ENCODE results near the gene NPTX1. TPM values are rescaled to one million over a fixed set of nuclear protein-coding genes. Genes with fewer than 3 reads are reported as not detected.

Gene NPTX1
- total RNA-seq, 1 donor from 2014 or later, result under 0.01 TPM

DNA sequence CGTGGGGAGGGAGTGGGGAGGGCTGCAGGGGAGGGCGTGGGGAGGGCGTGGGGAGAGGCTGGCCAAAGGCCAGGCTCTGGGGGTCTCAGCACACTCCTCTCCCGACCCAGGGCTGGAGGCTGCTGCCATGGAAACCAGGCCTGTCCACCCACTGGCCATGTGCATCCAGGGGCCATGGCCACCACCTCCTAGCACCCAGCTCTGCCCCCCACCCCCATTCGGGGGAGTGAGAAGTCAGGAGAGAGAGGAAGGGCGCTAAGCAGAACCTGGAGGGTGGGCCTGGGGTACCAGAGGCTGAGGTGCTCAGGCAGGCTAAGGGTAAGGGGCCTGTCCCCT, 31.8 kb downstream of the NPTX1 start:
- DNase-seq (ENCODE audit: low read depth in 2 of 2), result no peak

DNA sequence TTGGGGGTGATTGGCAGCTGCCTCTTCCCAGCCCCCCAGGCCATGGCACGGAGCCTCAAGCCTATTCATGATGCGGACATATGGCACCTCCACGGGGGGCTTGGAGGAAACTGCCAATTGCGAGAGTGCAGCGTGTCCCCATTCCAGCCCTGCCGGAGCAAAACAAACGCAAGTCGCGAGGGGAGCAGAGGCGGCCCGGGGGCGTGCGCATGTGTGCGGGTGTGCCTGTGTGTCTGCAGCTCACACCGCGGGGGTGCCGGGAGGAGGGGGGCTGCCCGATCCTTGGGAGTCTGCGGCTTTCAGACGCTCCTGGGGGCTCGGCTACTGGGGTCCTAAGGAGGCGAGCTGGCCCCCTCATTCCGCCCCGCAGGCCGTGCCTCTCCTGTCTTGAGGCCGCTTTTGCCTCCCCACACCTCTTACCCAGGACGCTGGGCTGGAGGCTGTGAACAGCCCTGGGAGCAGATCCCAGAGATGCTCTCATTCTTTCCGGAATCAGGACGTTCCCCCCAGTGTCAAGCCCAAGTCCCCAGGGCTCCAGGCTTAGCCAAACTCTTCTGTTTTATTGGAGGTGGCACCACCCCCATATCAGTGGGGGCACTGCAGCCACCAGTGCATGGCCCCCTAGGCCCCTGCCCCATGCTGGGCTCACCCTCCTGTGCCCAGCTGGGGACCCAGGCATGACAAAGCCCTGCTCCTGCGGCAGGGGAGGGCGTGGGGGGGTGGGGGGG, 32.3 kb downstream of the NPTX1 start:
- no peak for DNase-seq (ENCODE audit: low read depth in 2 of 2)

DNA sequence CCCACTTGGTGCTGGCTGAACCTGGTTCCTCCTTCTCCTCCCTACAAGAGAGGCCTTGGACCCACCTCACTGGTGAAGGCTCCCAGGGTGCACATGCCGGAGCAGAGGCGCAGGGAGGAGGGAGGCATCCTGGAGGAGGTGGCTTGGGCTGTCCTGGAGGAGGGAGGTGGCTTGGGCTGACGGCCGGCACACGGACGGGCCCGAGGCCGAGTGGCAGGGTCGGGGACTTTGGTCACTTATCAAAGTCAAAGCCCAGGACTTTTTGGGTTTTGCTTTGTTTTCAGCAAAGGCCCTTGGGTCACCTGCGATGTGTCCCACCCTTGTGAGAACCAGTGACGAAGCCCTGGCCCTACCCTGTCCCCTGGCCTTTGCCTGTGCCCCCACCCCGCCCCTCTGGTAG, 32.9 kb downstream of the NPTX1 start:
- DNase-seq (ENCODE audit: low read depth in 2 of 2), result no peak

DNA sequence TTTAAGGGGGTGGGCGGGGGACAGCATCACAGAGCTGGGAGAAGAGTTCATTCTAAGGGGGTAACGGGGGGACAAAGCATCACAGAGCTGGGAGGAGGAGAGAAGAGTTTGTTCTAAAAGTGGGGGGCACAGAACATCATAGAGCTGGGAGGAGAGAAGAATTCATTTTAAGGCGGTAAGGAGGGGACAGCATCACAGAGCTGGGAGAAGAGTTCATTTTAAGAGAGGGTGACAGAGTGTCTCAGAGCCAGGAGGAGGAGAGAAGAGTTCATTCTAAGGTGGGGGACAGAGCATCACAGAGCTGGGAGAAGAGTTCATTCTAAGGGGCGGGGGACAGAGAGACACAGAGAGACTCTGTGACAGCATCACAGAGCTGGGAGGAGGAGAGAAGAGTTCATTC, 33.6 kb downstream of the NPTX1 start:
- DNase-seq (ENCODE audit: low read depth in 2 of 2), result no peak

DNA sequence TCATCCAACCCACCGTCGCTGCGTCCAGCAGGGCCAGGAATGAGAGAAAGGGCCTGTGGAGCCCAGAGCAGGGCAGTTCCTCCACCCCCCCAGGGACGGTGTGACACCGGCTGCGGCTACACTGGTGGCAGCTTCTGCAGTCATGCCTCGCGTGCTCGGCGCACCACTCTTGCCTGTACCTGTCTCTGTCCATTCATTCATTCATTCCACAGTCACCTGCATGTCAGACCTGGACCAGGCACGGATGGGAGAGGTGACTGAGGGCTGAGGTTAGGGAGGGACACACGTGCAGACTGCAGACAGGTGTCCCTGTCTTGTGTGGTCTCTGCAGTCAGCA, 34.1 kb downstream of the NPTX1 start:
- DNase-seq (ENCODE audit: low read depth in 2 of 2), result no peak

DNA sequence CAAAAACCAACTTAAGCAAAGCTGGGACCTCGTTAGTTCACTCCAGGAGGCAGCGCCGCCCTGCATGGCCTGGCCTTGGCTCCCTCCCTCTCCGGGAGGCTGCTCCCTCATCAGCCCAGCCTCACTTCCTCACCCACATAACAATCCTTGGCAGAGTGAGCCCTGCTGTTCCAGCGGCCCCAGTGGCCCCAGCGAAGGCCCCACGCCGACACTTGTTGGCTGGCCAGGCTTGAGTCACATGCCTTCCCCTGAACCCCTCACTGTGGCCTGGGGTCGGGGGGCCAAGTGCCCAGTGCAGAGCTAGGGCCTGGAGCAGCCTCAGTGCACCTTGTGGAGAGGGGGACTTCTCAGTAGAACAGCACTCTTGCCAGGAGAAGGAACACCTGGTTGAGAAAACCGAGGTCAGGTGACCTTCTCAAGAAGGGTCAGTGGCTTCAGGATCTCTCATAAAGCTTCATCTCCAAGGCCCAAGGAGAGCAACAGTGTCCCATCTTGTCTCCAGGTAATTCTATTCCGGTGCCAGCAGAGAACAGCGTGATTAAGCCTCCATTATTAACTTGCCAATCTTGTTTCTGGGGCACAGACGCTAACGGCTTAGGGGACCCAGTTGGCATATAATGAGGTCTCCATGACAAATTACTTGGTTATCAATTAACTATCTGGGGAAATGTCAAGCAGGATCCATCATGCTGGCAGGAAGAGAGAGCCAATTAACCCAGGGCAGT, 34.6 kb downstream of the NPTX1 start:
- no peak for DNase-seq (ENCODE audit: low read depth in 2 of 2)

DNA sequence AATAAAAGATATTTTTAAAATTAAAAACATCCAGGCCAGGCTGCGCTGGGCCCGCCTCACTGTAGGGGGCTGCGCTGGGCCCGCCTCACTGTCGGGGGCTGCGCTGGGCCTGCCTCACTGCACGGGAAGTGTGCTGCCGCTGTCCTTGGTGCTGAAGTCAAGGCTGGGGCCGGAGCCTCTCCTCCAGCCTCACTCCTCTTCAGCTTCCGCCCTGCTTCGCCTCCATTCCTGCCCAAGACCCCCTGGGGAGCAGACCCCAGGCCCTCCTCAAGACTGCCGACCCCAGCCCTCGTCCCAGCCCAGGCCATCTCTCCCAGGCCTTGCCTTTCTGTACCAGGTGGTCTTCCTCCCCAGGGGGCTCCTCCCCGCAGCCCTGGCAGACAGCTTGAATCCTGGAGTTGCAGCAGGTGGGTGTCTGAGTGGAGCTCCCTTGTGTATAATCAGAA, 35.3 kb downstream of the NPTX1 start:
- peak; percentile 16 to 53 for DNase-seq (ENCODE audit: low read depth in 2 of 2)

DNA sequence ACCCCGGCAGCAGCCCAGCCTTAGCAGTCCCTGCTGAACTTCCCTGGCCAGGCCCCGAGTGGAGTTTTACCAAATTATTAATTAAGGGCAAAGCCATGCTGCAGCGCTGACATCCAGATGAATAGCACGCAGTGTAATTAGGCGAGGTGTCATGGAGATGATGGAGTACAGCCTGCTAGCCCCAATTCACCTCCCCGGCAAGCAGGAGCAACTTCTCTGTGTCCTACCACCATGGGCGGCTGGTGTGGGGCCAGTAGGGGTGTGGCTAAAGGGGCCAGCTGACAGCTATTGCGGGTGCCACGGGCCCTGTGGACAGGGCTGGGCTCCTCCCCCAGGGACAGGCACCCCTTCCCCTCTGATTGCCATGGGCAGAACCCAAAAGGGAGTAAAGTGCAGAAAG, 36.9 kb downstream of the NPTX1 start:
- DNase-seq (ENCODE audit: low read depth in 2 of 2), result no peak

DNA sequence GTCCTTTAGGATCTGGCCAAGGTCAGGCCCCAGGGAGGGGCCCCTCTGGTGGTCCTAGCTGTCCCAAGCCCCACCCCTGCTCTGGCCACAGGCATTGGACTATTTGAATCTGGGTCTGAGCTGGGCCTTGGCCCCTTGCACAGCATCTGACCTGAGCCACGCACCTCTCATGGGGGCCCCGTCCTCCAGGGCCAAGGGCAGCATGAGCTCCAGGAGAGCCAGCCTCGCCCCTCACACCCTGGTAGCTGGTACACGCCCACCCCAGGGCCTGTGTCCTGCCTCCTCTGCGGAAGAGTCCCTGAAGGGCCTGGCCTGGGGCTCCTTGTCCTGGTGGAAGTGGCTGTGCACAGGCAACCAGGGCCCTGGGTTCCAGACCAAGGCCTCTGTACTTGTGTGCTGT, 37.6 kb downstream of the NPTX1 start:
- DNase-seq (ENCODE audit: low read depth in 2 of 2), result no peak

DNA sequence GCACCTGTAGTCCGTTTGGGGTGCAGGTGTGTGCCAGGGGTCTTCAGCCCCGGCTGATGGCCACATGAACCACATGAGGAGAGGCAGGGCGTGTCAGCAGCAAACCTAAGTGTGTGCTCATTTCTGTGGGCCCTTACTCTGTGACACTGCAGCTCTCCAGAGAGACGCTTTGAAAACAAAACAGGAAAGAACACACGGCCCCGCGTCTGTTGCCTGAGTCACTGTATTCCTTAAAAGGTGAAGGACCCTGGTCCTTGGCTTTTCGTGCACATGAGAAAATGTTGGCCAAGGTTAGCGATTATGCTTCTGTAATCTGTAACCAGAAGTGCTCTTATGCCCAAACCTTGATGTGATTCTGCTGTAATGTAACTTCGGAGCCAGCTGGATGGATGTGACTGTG, 38.9 kb downstream of the NPTX1 start:
- no peak for DNase-seq (ENCODE audit: low read depth in 2 of 2)

DNA sequence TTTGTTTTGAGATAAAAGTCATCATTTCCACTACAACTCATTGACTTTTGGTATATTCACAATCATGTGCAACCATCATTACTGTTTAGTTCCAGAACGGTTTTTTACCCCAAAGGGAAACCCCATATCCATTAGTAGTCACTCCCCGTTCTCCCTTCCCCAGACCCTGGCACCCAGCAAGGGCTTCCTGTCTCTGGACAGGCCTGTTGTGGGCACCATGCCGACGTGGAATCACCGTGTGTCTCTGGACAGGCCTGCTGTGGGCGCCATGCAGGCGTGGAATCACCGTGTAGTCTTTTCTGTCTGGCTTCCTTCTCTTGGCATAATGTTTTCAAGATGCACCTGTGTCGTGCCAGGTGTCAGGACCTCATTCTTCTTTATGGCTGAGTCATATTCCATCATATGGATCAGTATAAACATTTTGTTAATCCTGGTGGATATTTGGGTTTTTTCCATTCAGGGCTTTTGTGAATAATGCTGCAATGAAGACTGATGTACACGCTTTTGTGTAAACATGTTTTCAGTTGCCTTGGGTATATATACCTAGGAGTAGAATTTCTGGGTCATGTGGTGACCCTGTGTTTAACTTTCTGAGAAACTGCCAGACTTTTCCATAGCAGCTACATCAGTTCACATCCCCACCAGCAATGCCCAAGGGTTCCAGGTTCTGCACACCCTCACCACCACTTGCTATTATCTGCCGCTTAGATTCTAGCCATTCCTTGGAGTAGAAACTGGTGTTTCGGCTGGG, 42.3 kb downstream of the NPTX1 start:
- DNase-seq (ENCODE audit: low read depth in 2 of 2), result no peak

DNA sequence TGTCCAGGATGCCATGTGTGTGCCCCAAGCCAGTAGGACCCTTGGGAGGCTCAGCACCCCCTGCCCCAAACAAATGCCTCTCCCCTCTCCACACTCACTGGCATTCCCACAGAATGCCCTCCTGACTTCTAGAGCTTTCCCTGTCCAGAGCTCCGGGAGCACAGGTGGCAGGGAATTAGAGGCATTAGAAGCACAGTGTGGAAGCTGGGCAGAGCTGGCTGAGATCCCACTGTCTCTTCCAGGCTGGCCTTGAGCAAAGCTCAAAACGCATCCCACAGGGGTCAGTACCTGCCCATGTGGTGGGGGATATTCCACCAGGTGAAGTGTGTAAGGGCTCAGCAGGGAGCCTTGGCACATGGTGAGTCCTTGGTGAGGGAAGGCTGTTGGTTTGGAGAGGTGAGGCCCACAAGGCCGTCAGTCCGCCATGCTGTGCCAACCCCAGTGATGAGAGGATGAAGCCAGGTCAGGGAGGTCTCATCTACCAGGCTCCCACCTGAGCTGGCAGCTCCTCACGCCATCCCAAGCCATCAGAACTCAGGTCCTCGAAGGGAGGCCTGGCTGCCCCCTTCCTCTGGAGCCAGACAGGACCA, 43.4 kb downstream of the NPTX1 start:
- no peak for DNase-seq (ENCODE audit: low read depth in 2 of 2)

DNA sequence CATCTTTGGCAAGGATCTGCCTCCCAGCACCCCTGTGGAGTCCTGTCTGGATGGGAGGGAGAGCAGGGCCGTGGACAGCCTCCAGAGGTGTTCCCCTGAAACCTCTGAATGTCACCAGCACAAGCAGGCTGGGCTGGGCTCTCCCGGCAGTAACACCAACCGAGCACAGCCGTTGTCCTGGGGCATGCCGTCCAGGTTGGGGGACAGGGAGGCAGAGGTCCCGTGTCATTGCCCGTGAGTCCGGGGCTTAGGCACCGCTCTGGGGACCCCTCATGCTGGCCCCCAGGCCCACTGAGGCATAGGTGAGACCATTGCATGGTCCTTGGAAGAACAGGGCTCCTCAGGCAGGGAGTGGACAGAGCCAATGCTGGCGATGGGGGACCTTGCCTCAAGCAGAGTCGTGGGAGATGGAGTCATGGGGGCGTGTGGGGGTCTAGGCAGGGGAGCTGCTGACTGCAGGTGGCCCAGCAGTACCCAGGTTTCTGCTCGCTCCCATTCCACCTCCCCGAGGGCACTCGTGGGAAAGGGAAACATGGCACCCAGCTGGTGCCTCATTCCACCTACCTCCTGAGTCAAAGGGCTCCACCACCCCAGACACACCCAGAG, 44.0 kb downstream of the NPTX1 start:
- no peak for DNase-seq (ENCODE audit: low read depth in 2 of 2)

DNA sequence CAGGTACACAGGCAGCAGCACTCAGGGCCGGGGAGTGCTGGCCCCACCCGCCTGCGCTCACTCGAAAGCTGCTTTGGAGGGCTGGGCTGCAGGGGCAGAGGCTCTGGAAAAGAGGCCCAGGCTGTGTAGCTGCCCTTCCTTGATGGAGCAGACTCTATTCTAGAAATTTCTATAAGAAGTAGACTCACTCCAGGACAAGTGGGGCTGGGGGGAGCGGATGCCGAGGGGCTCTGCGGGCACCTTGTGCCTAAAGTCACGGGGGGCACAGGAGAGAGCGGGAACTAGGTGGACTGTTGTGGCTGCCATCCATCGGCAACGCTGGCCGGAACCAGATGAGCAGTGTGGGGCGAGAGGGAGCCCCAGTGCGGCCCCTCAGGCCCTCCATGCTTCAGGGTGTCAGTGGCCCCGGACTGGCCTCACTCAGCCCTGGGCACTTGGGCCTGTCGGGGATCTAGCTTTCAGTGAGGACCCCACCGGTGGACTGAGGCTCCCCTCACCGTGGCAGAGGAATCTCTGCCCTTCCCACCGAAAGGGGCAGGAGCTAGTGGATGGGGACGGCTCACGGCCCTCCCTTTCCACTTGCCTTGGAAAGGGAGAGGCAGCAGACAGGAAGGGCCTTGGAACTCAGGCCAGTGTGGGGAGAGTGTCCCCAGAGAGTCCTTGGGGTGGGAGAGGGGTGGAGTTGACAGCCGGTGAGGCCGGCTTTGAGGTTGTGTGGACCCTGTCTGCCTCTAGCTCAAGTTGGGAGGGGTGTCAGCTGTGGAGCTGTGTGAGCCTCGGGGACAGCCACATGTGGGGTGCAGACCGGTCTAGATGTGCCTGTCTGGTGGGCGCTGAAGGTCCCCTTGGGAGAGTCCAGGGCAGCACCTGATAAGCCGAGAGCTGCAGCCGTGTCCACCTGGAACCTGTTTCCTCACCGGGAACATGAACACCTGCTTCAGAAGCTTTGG, 44.9 kb downstream of the NPTX1 start:
- DNase-seq (ENCODE audit: low read depth in 2 of 2), result no peak

DNA sequence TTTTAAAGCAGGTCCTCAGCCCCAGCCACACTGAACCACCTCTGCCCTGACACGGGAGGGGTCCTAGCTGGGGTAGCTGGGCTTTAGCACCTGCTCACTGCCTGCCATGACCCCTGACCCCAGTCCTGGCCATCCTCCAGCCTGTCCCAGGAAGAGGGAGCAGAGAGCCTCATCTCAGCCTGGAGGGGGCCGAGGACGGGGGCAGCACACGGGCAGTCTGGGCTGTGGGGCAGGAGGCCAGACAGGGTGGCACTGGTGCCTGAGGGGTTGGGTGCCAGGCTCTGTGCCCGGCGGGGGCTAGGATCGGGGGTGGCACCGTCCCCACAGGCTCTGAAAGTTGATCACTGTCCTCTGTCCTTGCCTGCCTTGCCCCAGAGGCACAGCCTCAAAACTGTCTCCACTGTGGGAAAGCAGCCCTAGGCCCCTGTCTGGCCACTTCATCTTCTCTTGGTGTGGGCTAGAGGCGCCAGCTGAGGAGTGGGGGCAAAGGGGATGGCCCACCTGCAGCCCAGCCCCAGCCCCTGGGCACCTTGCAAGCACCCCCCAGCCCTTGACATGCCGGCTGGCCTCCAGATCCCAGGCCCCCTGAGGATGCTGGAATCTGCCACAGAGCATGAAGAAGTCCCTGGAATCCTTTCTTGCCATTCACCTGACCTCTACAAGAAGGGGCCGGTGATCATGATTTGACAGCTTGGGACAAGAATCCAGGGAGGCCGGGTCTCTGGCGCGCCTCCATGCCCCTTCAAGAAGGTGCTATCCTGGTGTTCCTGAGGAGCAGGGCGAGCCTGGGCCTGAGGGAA, 45.8 kb downstream of the NPTX1 start:
- no peak for DNase-seq (ENCODE audit: low read depth in 2 of 2)

DNA sequence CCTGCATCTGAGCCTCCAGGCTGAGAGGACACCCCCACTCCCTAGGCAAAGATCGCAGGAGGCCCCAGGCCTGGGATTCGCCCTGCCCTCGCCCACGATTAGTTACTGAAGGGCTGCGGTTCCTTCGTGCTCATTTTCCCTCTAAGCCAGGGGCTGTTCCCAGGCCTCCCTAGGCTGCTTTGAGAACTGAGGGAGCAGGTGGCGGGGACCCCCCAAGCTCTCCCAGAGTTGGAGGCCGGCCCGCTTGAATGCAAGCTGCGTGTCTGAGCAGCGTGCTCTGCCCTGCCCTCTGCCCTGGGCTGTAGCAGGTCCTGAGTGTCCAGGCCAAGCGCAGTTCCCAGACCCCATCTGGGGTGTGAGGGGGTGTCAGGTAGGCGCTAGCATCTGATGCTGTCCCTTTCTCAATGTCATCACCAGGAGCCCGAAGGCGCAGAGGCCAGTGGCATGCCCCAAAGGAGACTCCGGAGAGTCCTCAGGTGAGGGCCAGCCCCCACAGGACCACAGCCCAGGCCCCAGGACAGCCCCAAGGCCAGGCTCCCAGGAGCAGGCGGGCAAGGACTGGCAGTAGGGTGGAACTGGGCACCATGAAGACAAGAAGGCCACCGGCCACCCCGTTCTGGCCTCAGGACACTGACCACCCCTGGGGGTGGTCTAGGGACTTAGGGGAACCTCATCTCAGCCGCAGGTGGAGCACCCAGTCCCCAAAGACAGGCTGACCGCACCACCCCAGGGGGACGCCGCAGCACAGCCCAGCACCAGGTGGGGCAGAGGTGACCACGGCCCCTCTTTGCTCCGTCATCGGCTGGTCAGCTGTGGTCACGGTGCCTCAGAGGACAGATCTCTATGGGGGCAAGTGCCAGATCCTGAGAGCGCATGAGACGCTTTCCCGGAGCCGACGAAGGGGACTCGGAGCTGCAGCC, 46.8 kb downstream of the NPTX1 start:
- no peak for DNase-seq (ENCODE audit: low read depth in 2 of 2)

DNA sequence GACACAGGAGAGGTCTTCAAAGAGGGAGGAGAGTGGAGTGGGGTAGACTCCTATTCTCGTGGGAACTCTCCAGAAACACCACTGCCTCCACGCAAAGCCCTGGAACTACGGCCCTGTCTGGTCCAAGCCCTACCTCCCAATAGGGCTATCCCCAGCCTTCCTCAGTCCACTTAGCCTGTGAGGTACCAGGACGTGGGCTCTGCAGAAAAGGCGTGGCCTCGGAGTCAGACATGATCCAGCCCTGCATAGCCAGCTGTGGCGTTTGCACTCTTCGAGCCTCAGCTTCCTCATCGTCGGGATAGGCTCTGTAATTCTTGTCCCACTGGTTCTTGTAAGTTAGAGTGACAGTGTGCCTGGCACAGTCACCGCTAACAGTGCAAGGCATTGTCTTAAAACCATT, 47.6 kb downstream of the NPTX1 start:
- DNase-seq (ENCODE audit: low read depth in 2 of 2), result no peak

DNA sequence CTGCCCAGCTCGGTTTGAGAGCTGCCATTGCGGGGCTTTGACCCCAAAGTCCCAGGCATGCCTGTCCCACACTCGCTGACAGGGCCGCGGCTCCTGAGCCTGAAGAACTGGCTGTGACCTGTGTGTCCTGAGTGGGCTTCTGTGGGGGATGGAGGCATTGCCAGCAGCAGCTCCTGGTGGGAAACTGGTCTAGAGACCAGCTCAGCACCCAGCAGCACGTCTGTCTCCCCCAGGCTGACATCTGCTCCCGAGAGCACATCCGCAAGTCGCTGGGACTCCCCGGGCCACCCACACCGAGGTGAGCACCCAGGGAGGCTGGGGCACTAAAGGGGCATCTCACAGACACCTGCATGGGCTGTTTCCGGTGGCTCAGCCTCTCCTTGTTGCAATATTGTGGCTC, 48.0 kb downstream of the NPTX1 start:
- DNase-seq (ENCODE audit: low read depth in 2 of 2), result no peak
